T-cell (primary cell): ENCODE measurements around the gene ASGR2. TPM values are rescaled to one million over a fixed set of nuclear protein-coding genes. Genes with fewer than 3 reads are reported as not detected.
A peak's percentile ranks its signal among the peaks of the same experiment; 100 is the strongest.

Experiments used
- ATAC-seq, 4 experiments: fragments of 200-7000 bp in 3 of 4; fragments of 150-1000 bp in 1 of 4; cut with Tn5 transposase; replicated peaks in 1 of 4; 1 replicate in 3 of 4; 2 replicates in 1 of 4; pipeline ENCODE4 v1.10.0; 2021; ENCODE audit warnings: moderate library complexity in 3 of 4, mild to moderate bottlenecking in 2 of 4, moderate number of reproducible peaks in 1 of 4
- CTCF ChIA-PET, 2 donors: fragments of 300-600 bp; sonication (Branson Sonifier 250); formaldehyde crosslinking; loops; one replicate each; lab custom pipeline; 2022; ENCODE audit warnings: antibody characterized with exemption in 2 of 2; lab: Charles Lee
- POLR2A ChIA-PET, 2 donors: fragments of 300-600 bp; sonication (Branson Sonifier 250); formaldehyde crosslinking; loops; one replicate each; lab custom pipeline; 2022; ENCODE audit warnings: antibody characterized with exemption in 2 of 2; lab: Charles Lee
- DNase-seq, 35 experiments: peaks; one replicate each; pipeline versions ENCODE4 v3.0.0 to v3.0.0-alpha.2; 2013 to 2023
- H3K27ac ChIP-seq: one replicate; pipeline ENCODE4 v1.5.1; 2013; ENCODE audit warnings: low read length
- H3K27me3 ChIP-seq, 2 experiments: replicated peaks in 1 of 2; 1 replicate in 1 of 2; 2 replicates in 1 of 2; pipeline versions ENCODE4 v1.6.1 to v1.7.0; 2013; ENCODE audit warnings: low read length in 1 of 2, mixed read lengths in 1 of 2; ENCODE audit not compliant: control insufficient read depth in 2 of 2, insufficient read depth in 2 of 2; ENCODE audit errors: extremely low read depth in 1 of 2
- H3K36me3 ChIP-seq, 2 donors: 1 replicate in 1 of 2; 2 replicates in 1 of 2; pipeline versions ENCODE4 v1.6.1 to v1.7.0; 2013; ENCODE audit warnings: low read length in 1 of 2; ENCODE audit not compliant: control insufficient read depth in 2 of 2, insufficient read depth in 1 of 2; ENCODE audit errors: extremely low read depth in 1 of 2
- H3K4me1 ChIP-seq, 2 experiments: 1 replicate in 1 of 2; 2 replicates in 1 of 2; pipeline versions ENCODE4 v1.6.1 to v1.7.0; 2013; ENCODE audit warnings: low read length in 2 of 2, mixed read lengths in 1 of 2; ENCODE audit not compliant: insufficient read depth in 2 of 2, control insufficient read depth in 1 of 2; ENCODE audit errors: extremely low read depth in 1 of 2
- H3K4me3 ChIP-seq, 2 donors: 1 replicate in 1 of 2; 2 replicates in 1 of 2; pipeline versions ENCODE4 v1.5.1 to v1.7.0; 2013; ENCODE audit warnings: mild to moderate bottlenecking in 2 of 2, low read length in 1 of 2, moderate library complexity in 1 of 2; ENCODE audit not compliant: control insufficient read depth in 1 of 2; ENCODE audit errors: extremely low read depth in 1 of 2
- H3K9me3 ChIP-seq: 2 replicates; pipeline ENCODE4 v1.7.0; 2013
- H3K27ac Mint-ChIP-seq, 2 donors: one replicate each; pipeline ENCODE4 v1.8.0; 2020 to 2021; ENCODE audit warnings: mild to moderate bottlenecking in 2 of 2, mixed read lengths in 2 of 2
- H3K27me3 Mint-ChIP-seq, 2 donors: one replicate each; pipeline ENCODE4 v1.8.0; 2021 to 2022; ENCODE audit warnings: mixed read lengths in 2 of 2
- H3K36me3 Mint-ChIP-seq: one replicate; pipeline ENCODE4 v1.8.0; 2021; ENCODE audit warnings: mixed read lengths
- H3K4me1 Mint-ChIP-seq, 3 donors: one replicate each; pipeline ENCODE4 v1.8.0; 2020 to 2022; ENCODE audit warnings: mixed read lengths in 3 of 3, mild to moderate bottlenecking in 1 of 3
- H3K4me3 Mint-ChIP-seq, 3 donors: one replicate each; pipeline ENCODE4 v1.8.0; 2020 to 2022; ENCODE audit warnings: mild to moderate bottlenecking in 3 of 3, mixed read lengths in 3 of 3, moderate library complexity in 3 of 3
- H3K9me3 Mint-ChIP-seq, 3 donors: one replicate each; pipeline ENCODE4 v1.8.0; 2020 to 2022; ENCODE audit warnings: mixed read lengths in 3 of 3
- WGBS: methylation state at CpG from one replicate; pipeline ENCODE4 v1.1.5; 2013; ENCODE audit warnings: missing lambda C conversion rate; ENCODE audit not compliant: insufficient coverage; 5-methylcytosine and 5-hydroxymethylcytosine counted together
- total RNA-seq, 35 experiments: library from RNA in 6 of 35; stranded (reverse) in 6 of 35; fragments of 120-200 nt in 1 of 35; gene quantifications; one replicate each; pipeline versions ENCODE4 v1.2.1 to v1.2.4 and lab custom pipeline; 2013 to 2026

ASGR2 gene
- total RNA-seq, 5 donors from 2014 or later (not counting 1 experiment from before 2014, with no cell fraction given), result 0.25 to 0.55 (median 0.47) TPM; not detected in 1

- H3K27ac ChIP-seq, result no peak overlapping the region
- H3K4me3 ChIP-seq, result no peak overlapping the region
- Mint-ChIP-seq H3K4me1 (no peaks in the 10 kb centered on the region), H3K27me3 (peaks cover 4 to 7% of the 10 kb centered on the region in 2 donors), H3K27ac (no peak overlapping the region), H3K4me3 (no peak overlapping the region), H3K36me3 (no peaks in the 10 kb centered on the region), H3K9me3 (no peaks in the 10 kb centered on the region)
- H3K4me1 ChIP-seq, result no peaks in the 10 kb centered on the region
- 74% methylated on average over 11 of the region's 11 CpGs for WGBS
- no peaks in the 10 kb centered on the region for H3K36me3 ChIP-seq
- no peaks in the 10 kb centered on the region for H3K9me3 ChIP-seq
- POLR2A ChIA-PET, result no interaction called here
- CTCF ChIA-PET, result no interaction called here
- DNase-seq, result no peak
- peaks cover 0 to 21% of the 10 kb centered on the region in 2 experiments for H3K27me3 ChIP-seq
- ATAC-seq, result no peak
Measured at GRCh38 chr17:7144213-7144612, 29.6 kb upstream of the ASGR2 start.

GRCh38 chr17:7141824-7142223, 27.2 kb upstream of the ASGR2 start:
- POLR2A ChIA-PET, result no interaction called here
- Mint-ChIP-seq H3K36me3 (no peaks in the 10 kb centered on the region), H3K4me1 (no peaks in the 10 kb centered on the region), H3K27me3 (peaks cover 5 to 7% of the 10 kb centered on the region in 2 donors), H3K9me3 (no peaks in the 10 kb centered on the region), H3K4me3 (no peak overlapping the region), H3K27ac (no peak overlapping the region)
- H3K36me3 ChIP-seq, result no peaks in the 10 kb centered on the region
- no peak overlapping the region for H3K4me3 ChIP-seq
- H3K27ac ChIP-seq, result no peak overlapping the region
- no peak for DNase-seq
- 77% methylated on average over 5 of the region's 10 CpGs for WGBS
- CTCF ChIA-PET, result no interaction called here
- no peaks in the 10 kb centered on the region for H3K9me3 ChIP-seq
- H3K4me1 ChIP-seq, result no peaks in the 10 kb centered on the region
- H3K27me3 ChIP-seq, result peaks cover 0 to 37% of the 10 kb centered on the region in 2 experiments
- ATAC-seq, result no peak

- ChIA-PET CTCF (interaction anchor here in 1 of 2 donors (0.8 kb wide), 1 partner anchor 38 kb away, joined by 3 read pairs; no protein-coding TSS in a partner anchor), POLR2A (no interaction called here)
- WGBS, result 82% methylated on average over 8 of the region's 10 CpGs
- DNase-seq (no peak), ATAC-seq (no peak)
- Mint-ChIP-seq H3K36me3 (no peaks in the 10 kb centered on the region), H3K4me1 (peaks cover 0 to 7% (median 3%) of the 10 kb centered on the region in 3 donors), H3K9me3 (no peaks in the 10 kb centered on the region), H3K4me3 (no peak overlapping the region), H3K27ac (no peak overlapping the region), H3K27me3 (peaks cover 7% of the 10 kb centered on the region in 2 donors)
- H3K36me3 ChIP-seq, result no peaks in the 10 kb centered on the region
- peaks cover 0 to 41% of the 10 kb centered on the region in 2 experiments for H3K27me3 ChIP-seq
- no peaks in the 10 kb centered on the region for H3K4me1 ChIP-seq
- H3K9me3 ChIP-seq, result no peaks in the 10 kb centered on the region
- H3K4me3 ChIP-seq, result no peak overlapping the region
- no peak overlapping the region for H3K27ac ChIP-seq
Measured at GRCh38 chr17:7139400-7139799, 24.8 kb upstream of the ASGR2 start.

DNA sequence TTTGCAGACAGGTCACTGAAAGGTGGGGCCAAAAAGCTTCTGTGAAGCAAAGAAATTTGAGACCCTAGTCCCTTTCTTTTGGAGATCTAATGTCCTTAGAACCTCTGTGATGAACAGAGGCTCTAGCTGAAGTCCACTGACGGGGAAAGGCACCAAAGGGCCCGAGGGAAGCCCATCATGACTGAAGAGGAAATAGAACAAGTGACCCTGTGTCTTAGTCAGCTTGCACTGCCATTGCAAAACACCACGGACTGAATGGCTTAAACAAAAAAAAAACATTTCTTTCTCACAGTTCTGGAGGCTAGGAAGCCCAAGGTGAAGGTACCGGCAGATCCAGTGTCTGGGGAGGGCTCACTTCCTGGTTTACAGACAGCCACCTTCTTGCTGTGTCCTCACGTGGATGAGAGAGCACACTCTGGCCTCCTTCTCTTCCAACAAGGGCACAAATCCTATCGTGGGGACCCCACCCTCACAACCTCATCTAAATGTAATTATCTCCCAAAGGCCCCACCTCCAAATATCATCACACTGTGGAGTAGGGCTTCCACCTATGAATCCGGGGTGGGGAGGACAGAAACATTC, 24.3 kb upstream of the ASGR2 start:
- ATAC-seq, result no peak
- Histone ChIP-seq H3K9me3 (no peaks in the 10 kb centered on the region), H3K4me3 (no peak overlapping the region), H3K27ac (no peak overlapping the region), H3K27me3 (peaks cover 0 to 43% of the 10 kb centered on the region in 2 experiments), H3K4me1 (peaks cover 0 to under 1% of the 10 kb centered on the region in 2 experiments), H3K36me3 (no peaks in the 10 kb centered on the region)
- ChIA-PET CTCF (interaction anchor here in 1 of 2 donors (3.1 kb wide), 1 partner anchor 92 kb away, joined by 42 read pairs; no protein-coding TSS in a partner anchor), POLR2A (interaction anchor here in 1 of 2 donors (0.5 kb wide), 1 partner anchor 91 kb away, joined by 4 read pairs; no protein-coding TSS in a partner anchor)
- no peak overlapping the region for H3K27ac Mint-ChIP-seq
- H3K4me3 Mint-ChIP-seq, result no peak overlapping the region
- H3K4me1 Mint-ChIP-seq, result peaks cover 0 to 7% (median 3%) of the 10 kb centered on the region in 3 donors
- no peak for DNase-seq
- H3K27me3 Mint-ChIP-seq, result peaks cover 7% of the 10 kb centered on the region in 2 donors
- no peaks in the 10 kb centered on the region for H3K9me3 Mint-ChIP-seq
- no peaks in the 10 kb centered on the region for H3K36me3 Mint-ChIP-seq
- 80% methylated on average over 2 of the region's 7 CpGs for WGBS

GRCh38 chr17:7137171-7137943, 22.7 kb upstream of the ASGR2 start:
- Mint-ChIP-seq H3K9me3 (no peaks in the 10 kb centered on the region), H3K27ac (no peak overlapping the region), H3K27me3 (peaks cover 7% of the 10 kb centered on the region in 2 donors), H3K4me1 (peaks cover 11 to 18% (median 15%) of the 10 kb centered on the region in 3 donors), H3K36me3 (no peaks in the 10 kb centered on the region), H3K4me3 (no peak overlapping the region)
- Histone ChIP-seq H3K4me1 (peaks cover 3 to 16% of the 10 kb centered on the region in 2 experiments), H3K27ac (no peak overlapping the region), H3K36me3 (no peaks in the 10 kb centered on the region), H3K27me3 (peaks cover 0 to 49% of the 10 kb centered on the region in 2 experiments), H3K9me3 (no peaks in the 10 kb centered on the region), H3K4me3 (no peak overlapping the region)
- POLR2A ChIA-PET, result interaction anchor here in 1 of 2 donors (0.6 kb wide), 1 partner anchor 62 kb away, joined by 17 read pairs; no protein-coding TSS in a partner anchor
- ATAC-seq (no peak), DNase-seq (no peak)
- CTCF ChIA-PET, result interaction anchor here (0.5 to 3.1 kb wide), 11 partner anchors 83 to 700 kb away, joined by 3 to 42 read pairs (median 4); no protein-coding TSS in a partner anchor
- 82% methylated on average over 8 of the region's 13 CpGs for WGBS

DNA sequence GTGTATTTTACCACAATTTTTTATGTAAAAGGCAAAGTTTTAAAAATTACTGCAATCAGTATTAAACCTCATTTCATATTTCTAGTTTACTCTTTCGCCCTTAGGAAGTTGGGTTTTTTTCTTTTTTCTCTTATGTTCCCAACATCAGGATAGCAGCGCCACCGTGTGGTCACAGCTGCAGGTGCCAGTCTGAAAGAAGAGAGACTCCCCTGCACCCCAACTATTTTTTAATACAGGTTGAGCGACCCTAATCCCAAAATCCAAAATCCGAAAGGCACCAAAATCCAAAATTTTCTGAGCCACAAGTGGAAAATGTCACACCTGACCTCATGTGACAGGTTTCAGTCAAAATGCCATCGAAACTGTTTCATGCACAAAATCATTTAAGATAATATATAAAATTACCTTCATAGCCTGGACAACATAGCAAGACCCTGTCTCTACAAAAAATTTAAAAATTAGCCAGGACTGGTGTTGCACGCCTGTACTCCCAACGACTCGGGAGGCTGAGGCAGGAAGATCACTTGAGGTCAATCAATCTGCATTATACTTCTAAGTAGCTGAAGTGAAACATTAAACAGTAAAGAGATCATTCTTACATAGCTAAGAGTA, 21.8 kb upstream of the ASGR2 start:
- Histone ChIP-seq H3K4me3 (no peak overlapping the region), H3K36me3 (no peaks in the 10 kb centered on the region), H3K27me3 (peaks cover 0 to 49% of the 10 kb centered on the region in 2 experiments), H3K4me1 (peaks cover 6 to 24% of the 10 kb centered on the region in 2 experiments), H3K9me3 (no peaks in the 10 kb centered on the region), H3K27ac (no peak overlapping the region)
- no peak overlapping the region for H3K4me3 Mint-ChIP-seq
- POLR2A ChIA-PET, result interaction anchor here in 1 of 2 donors (0.6 kb wide), 1 partner anchor 63 kb away, joined by 17 read pairs; no protein-coding TSS in a partner anchor
- ATAC-seq (peak in 2 of 4 experiments; percentile 39 to 46), DNase-seq (peak; percentile 43 to 92 (median 74))
- peaks cover 0 to 10% of the 10 kb centered on the region in 2 donors for H3K27me3 Mint-ChIP-seq
- peak overlapping the region in 1 of 2 donors; percentile 49 for H3K27ac Mint-ChIP-seq
- H3K9me3 Mint-ChIP-seq, result no peaks in the 10 kb centered on the region
- H3K4me1 Mint-ChIP-seq, result peaks cover 21 to 24% (median 21%) of the 10 kb centered on the region in 3 donors
- H3K36me3 Mint-ChIP-seq, result no peaks in the 10 kb centered on the region
- CTCF ChIA-PET, result interaction anchor here (0.6 to 3.1 kb wide), 12 partner anchors 16 to 701 kb away, joined by 3 to 42 read pairs (median 4); partner anchors contain the start of gene SLC16A13 (in 1 of the 2)
- 0% methylated on average over 1 of the region's 9 CpGs for WGBS
